PC-3 (cell line): Measurements from ENCODE around the gene LIME1. TPM values are rescaled to one million over a fixed set of nuclear protein-coding genes. Genes with fewer than 3 reads are reported as not detected.

ENCODE experiments used
- ATAC-seq: fragments of 200-7000 bp; cut with Tn5 transposase; 2 replicates; pipeline ENCODE4 v1.9.1; 2020; ENCODE audit warnings: mild to moderate bottlenecking, moderate library complexity
- BruUV-seq: library from RNA; stranded (reverse); fragments of 400-500 nt; replicated peaks from 2 replicates; lab custom pipeline; 2021; lab: Mats Ljungman, UMichigan
- CTCF ChIA-PET: fragments of 300-600 bp; sonication (Branson Sonifier 250); formaldehyde crosslinking; loops from one replicate; lab custom pipeline; 2022; ENCODE audit warnings: antibody characterized with exemption; lab: Charles Lee
- POLR2A ChIA-PET: fragments of 300-600 bp; sonication (Branson Sonifier 250); formaldehyde crosslinking; loops from one replicate; lab custom pipeline; 2022; ENCODE audit warnings: antibody characterized with exemption; ENCODE audit not compliant: unreplicated experiment; lab: Charles Lee
- DNase-seq: peaks from one replicate; pipeline ENCODE4 v3.0.0-alpha.2; 2015
- H2AFZ ChIP-seq: fragments of 300-600 bp; sonication (generic); 2 replicates; pipeline ENCODE4 v1.6.0; 2016; ENCODE audit warnings: antibody characterized with exemption, low read length
- H3F3A ChIP-seq: fragments of 300-600 bp; sonication (generic); one replicate; pipeline ENCODE4 v1.6.0; 2017; ENCODE audit warnings: antibody characterized with exemption, low read length, control low read depth, mild to moderate bottlenecking; ENCODE audit not compliant: unreplicated experiment
- H3K27ac ChIP-seq: fragments of 300-600 bp; sonication (generic); 2 replicates; pipeline ENCODE4 v1.5.1; 2016; ENCODE audit warnings: mild to moderate bottlenecking, low read length
- H3K27me3 ChIP-seq: fragments of 300-600 bp; sonication (generic); 2 replicates; pipeline ENCODE4 v1.6.1; 2016; ENCODE audit warnings: low read length, mixed read lengths
- H3K36me3 ChIP-seq: fragments of 300-600 bp; sonication (generic); 2 replicates; pipeline ENCODE4 v1.6.1; 2016; ENCODE audit warnings: low read depth, mixed run types, low read length, mixed read lengths
- H3K4me1 ChIP-seq: fragments of 300-600 bp; sonication (generic); 2 replicates; pipeline ENCODE4 v1.5.1; 2016; ENCODE audit warnings: low read length; ENCODE audit not compliant: insufficient read depth
- H3K4me2 ChIP-seq: fragments of 300-600 bp; sonication (generic); 2 replicates; pipeline ENCODE4 v1.6.0; 2016; ENCODE audit warnings: low read length
- H3K4me3 ChIP-seq: fragments of 300-600 bp; sonication (generic); 2 replicates; pipeline ENCODE4 v1.5.1; 2016; ENCODE audit warnings: mild to moderate bottlenecking, low read length, mixed read lengths
- H3K79me2 ChIP-seq: fragments of 300-600 bp; sonication (generic); 2 replicates; pipeline ENCODE4 v1.6.1; 2017; ENCODE audit warnings: low read length, mixed read lengths
- H3K9ac ChIP-seq: fragments of 300-600 bp; sonication (generic); 2 replicates; pipeline ENCODE4 v1.6.0; 2016; ENCODE audit warnings: mild to moderate bottlenecking, low read length
- H3K9me2 ChIP-seq: fragments of 300-600 bp; sonication (generic); replicated peaks from 2 replicates; pipeline ENCODE4 v1.6.1; 2016; ENCODE audit warnings: mixed run types, low read length, mixed read lengths
- H3K9me3 ChIP-seq: fragments of 300-600 bp; sonication (generic); 2 replicates; pipeline ENCODE4 v1.6.1; 2016; ENCODE audit warnings: low read length, mixed read lengths
- H4K20me1 ChIP-seq: fragments of 300-600 bp; sonication (generic); 2 replicates; pipeline ENCODE4 v1.6.1; 2016; ENCODE audit warnings: low read length, mixed read lengths
- CTCF ChIP-seq: fragments of 300-600 bp; sonication (generic); conservative IDR thresholded peaks from 2 replicates; pipeline ENCODE4 v1.5.1; 2017; ENCODE audit warnings: antibody characterized with exemption, low read depth, mild to moderate bottlenecking, low read length
- EZH2 ChIP-seq: fragments of 300-600 bp; sonication (generic); IDR thresholded peaks from one replicate; pipeline ENCODE4 v1.6.1; 2017; ENCODE audit warnings: antibody characterized with exemption, mild to moderate bottlenecking, low read length; ENCODE audit not compliant: unreplicated experiment
- EZH2phosphoT487 ChIP-seq: fragments of 300-600 bp; sonication (generic); IDR thresholded peaks from 2 replicates; pipeline ENCODE4 v1.6.1; 2018; ENCODE audit warnings: mild to moderate bottlenecking, antibody characterized with exemption, low read length, borderline replicate concordance
- intact Hi-C: fragments of 100-400 bp; cut with micrococcal nuclease; formaldehyde crosslinking; loops from 2 replicates; pipeline ENCODE4 v1.9.0; 2023
- total RNA-seq: library from RNA; depleted of rRNA; stranded (reverse); fragments of >200 nt; gene quantifications from 2 replicates; pipeline ENCODE4 v1.2.3, GENCODE V29; 2014

Gene LIME1
- total RNA-seq, 1 experiment from 2014 or later, result 17.3 TPM

- H4K20me1 ChIP-seq, result no peaks in the 10 kb centered on the region
- no peaks in the 10 kb centered on the region for H3K27me3 ChIP-seq
- H3K4me1 ChIP-seq, result no peaks in the 10 kb centered on the region
- TF ChIP-seq EZH2, result no peak
- TF ChIP-seq CTCF, result no peak
- TF ChIP-seq EZH2phosphoT487, result no peak
- no peak overlapping the region for H2AFZ ChIP-seq
- H3K27ac ChIP-seq, result no peak overlapping the region
- DNase-seq (no peak), ATAC-seq (no peak)
- ChIA-PET CTCF (no interaction called here), POLR2A (no interaction called here)
- no peaks in the 10 kb centered on the region for H3K9me2 ChIP-seq
- H3K36me3 ChIP-seq, result no peaks in the 10 kb centered on the region; the same call in 1 of the 2 replicates
- peaks cover 39% of the 10 kb centered on the region for H3K79me2 ChIP-seq
- no peak overlapping the region for H3K4me2 ChIP-seq
- H3K9ac ChIP-seq, result no peak overlapping the region
- H3K4me3 ChIP-seq, result no peak overlapping the region
- no peaks in the 10 kb centered on the region for H3F3A ChIP-seq
- intact Hi-C loops, result no loop called here
- no peaks in the 10 kb centered on the region for H3K9me3 ChIP-seq
- BruUV-seq, result no TSS peak
These were observed 5.1 kb upstream of the LIME1 start for GRCh38 chr20:63731410-63731809.

- Histone ChIP-seq H3K9me3 (no peaks in the 10 kb centered on the region), H3K36me3 (no peaks in the 10 kb centered on the region; the same call in 1 of the 2 replicates), H4K20me1 (no peaks in the 10 kb centered on the region), H2AFZ (no peak overlapping the region), H3K4me2 (no peak overlapping the region), H3K4me3 (no peak overlapping the region), H3F3A (no peaks in the 10 kb centered on the region), H3K9me2 (no peaks in the 10 kb centered on the region), H3K79me2 (peaks cover 29% of the 10 kb centered on the region), H3K4me1 (no peaks in the 10 kb centered on the region), H3K27me3 (no peaks in the 10 kb centered on the region), H3K9ac (no peak overlapping the region), H3K27ac (no peak overlapping the region)
- no TSS peak for BruUV-seq
- intact Hi-C loops, result no loop called here
- DNase-seq (no peak), ATAC-seq (no peak)
- TF ChIP-seq CTCF (no peak), EZH2 (no peak), EZH2phosphoT487 (no peak)
- ChIA-PET POLR2A (no interaction called here), CTCF (no interaction called here)
These were observed 4.1 kb upstream of the LIME1 start for GRCh38 chr20:63732118-63733095.

GRCh38 chr20:63733117-63733516 is 3.3 kb upstream of the LIME1 start:
- intact Hi-C loops, result no loop called here
- CTCF ChIA-PET, result no interaction called here
- no peak for ATAC-seq

More at GRCh38 chr20:63733117-63733516, 3.3 kb upstream of the LIME1 start:
- Histone ChIP-seq H3K4me2 (no peak overlapping the region), H3K4me3 (no peak overlapping the region), H3K9ac (no peak overlapping the region), H4K20me1 (no peaks in the 10 kb centered on the region), H3K79me2 (peaks cover 22% of the 10 kb centered on the region), H3K36me3 (no peaks in the 10 kb centered on the region; the same call in 1 of the 2 replicates), H2AFZ (no peak overlapping the region), H3F3A (no peaks in the 10 kb centered on the region), H3K27me3 (no peaks in the 10 kb centered on the region), H3K4me1 (no peaks in the 10 kb centered on the region), H3K9me2 (no peaks in the 10 kb centered on the region), H3K27ac (no peak overlapping the region), H3K9me3 (no peaks in the 10 kb centered on the region)
- no peak for DNase-seq
- BruUV-seq, result no TSS peak
- TF ChIP-seq EZH2phosphoT487 (no peak), CTCF (no peak), EZH2 (no peak)
- POLR2A ChIA-PET, result no interaction called here
